Natural killer cell (primary cell): ENCODE measurements around the gene JAZF1. TPM values are rescaled to one million over a fixed set of nuclear protein-coding genes. Genes with fewer than 3 reads are reported as not detected.

Experiments
- ATAC-seq, 3 donors: fragments of 150-1000 bp in 2 of 3; fragments of 200-7000 bp in 1 of 3; cut with Tn5 transposase; 1 replicate in 1 of 3; 2 replicates in 2 of 3; pipeline ENCODE4 v1.10.0; 2021; ENCODE audit warnings: mild to moderate bottlenecking in 2 of 3, moderate library complexity in 2 of 3
- DNase-seq, 2 donors: peaks; one replicate each; pipeline versions ENCODE4 v3.0.0 to v3.0.0-alpha.2; 2013 to 2021; ENCODE audit warnings: mixed read lengths in 1 of 2
- H3K27ac ChIP-seq: one replicate; pipeline ENCODE4 v1.5.1; 2013; ENCODE audit warnings: mild to moderate bottlenecking, low read length
- H3K27me3 ChIP-seq: one replicate; pipeline ENCODE4 v1.6.1; 2013; ENCODE audit warnings: low read length; ENCODE audit not compliant: control insufficient read depth, insufficient read depth
- H3K36me3 ChIP-seq: one replicate; pipeline ENCODE4 v1.6.1; 2013; ENCODE audit warnings: low read length; ENCODE audit not compliant: control insufficient read depth, insufficient read depth
- H3K4me1 ChIP-seq: one replicate; pipeline ENCODE4 v1.6.1; 2013; ENCODE audit warnings: low read length; ENCODE audit not compliant: control insufficient read depth, insufficient read depth
- H3K4me3 ChIP-seq: one replicate; pipeline ENCODE4 v1.5.1; 2013; ENCODE audit warnings: low read length
- H3K9me3 ChIP-seq: one replicate; pipeline ENCODE4 v1.6.1; 2013; ENCODE audit warnings: low read length; ENCODE audit not compliant: control insufficient read depth, insufficient read depth
- H3K27ac Mint-ChIP-seq, 2 donors: one replicate each; pipeline ENCODE4 v1.8.0; 2022; ENCODE audit warnings: mild to moderate bottlenecking in 2 of 2, mixed read lengths in 2 of 2, moderate library complexity in 1 of 2
- H3K27me3 Mint-ChIP-seq, 2 donors: one replicate each; pipeline ENCODE4 v1.8.0; 2022; ENCODE audit warnings: low read depth in 2 of 2, mixed read lengths in 2 of 2
- H3K36me3 Mint-ChIP-seq: one replicate; pipeline ENCODE4 v1.8.0; 2022; ENCODE audit warnings: mixed read lengths
- H3K4me1 Mint-ChIP-seq, 2 donors: one replicate each; pipeline ENCODE4 v1.8.0; 2022; ENCODE audit warnings: mixed read lengths in 2 of 2
- H3K4me3 Mint-ChIP-seq: one replicate; pipeline ENCODE4 v1.8.0; 2022; ENCODE audit warnings: mild to moderate bottlenecking, moderate library complexity, mixed read lengths
- H3K9me3 Mint-ChIP-seq, 2 donors: one replicate each; pipeline ENCODE4 v1.8.0; 2022; ENCODE audit warnings: mixed read lengths in 2 of 2
- WGBS: methylation state at CpG from one replicate; pipeline ENCODE4 v1.1.7; 2013; ENCODE audit warnings: missing lambda C conversion rate; ENCODE audit not compliant: insufficient coverage; 5-methylcytosine and 5-hydroxymethylcytosine counted together
- intact Hi-C: fragments of 100-400 bp; cut with micrococcal nuclease; formaldehyde crosslinking; loops from one replicate; pipeline ENCODE4 v1.14.2; 2022
- total RNA-seq, 4 donors: library from RNA; stranded (reverse); fragments of 120-200 nt in 1 of 4; gene quantifications; one replicate each; pipeline versions ENCODE4 v1.2.3 to v1.2.4, GENCODE V29; 2013 to 2022
- TF ChIP-seq, protein P1 (sequence below): fragments of 200-600 bp; IDR thresholded peaks from one replicate; pipeline ENCODE4 v1.8.0; 2022; ENCODE audit warnings: antibody characterized with exemption

The JAZF1 gene
- total RNA-seq, 3 donors from 2014 or later (not counting 1 experiment from before 2014, with no cell fraction given): 82.5 to 89.7 (median 87.6) TPM

DNA sequence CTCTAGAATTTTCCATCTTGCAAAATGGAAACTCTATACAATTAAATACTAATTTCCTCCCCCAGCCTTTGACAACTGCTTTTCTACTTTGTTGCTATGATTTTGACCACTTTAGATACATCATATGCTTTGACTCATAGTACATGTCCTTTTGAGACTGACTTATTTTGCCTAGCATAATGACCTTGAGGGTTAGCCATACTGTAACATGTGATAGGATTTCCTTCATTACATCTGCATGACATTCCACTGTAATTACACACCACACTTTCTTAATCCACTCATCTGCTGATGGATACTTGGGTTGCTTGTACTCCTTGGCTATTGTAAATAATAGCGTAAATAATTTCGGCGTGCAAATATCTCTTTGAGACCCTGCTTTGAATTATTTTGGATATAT, 127.7 kb downstream of the JAZF1 start:
- Mint-ChIP-seq H3K4me3 (no peak overlapping the region), H3K27ac (peak overlapping the region in 1 of 2 donors; percentile 56), H3K4me1 (peaks cover 64% of the 10 kb centered on the region in 2 donors), H3K9me3 (no peaks in the 10 kb centered on the region), H3K36me3 (no peaks in the 10 kb centered on the region), H3K27me3 (no peaks in the 10 kb centered on the region)
- Histone ChIP-seq H3K27me3 (no peaks in the 10 kb centered on the region), H3K9me3 (no peaks in the 10 kb centered on the region), H3K36me3 (no peaks in the 10 kb centered on the region), H3K4me3 (no peak overlapping the region), H3K27ac (no peak overlapping the region), H3K4me1 (peaks cover 7% of the 10 kb centered on the region)
- intact Hi-C loops: no loop called here
- DNase-seq: no peak
- ATAC-seq: no peak
- TF ChIP-seq, protein P1, sequence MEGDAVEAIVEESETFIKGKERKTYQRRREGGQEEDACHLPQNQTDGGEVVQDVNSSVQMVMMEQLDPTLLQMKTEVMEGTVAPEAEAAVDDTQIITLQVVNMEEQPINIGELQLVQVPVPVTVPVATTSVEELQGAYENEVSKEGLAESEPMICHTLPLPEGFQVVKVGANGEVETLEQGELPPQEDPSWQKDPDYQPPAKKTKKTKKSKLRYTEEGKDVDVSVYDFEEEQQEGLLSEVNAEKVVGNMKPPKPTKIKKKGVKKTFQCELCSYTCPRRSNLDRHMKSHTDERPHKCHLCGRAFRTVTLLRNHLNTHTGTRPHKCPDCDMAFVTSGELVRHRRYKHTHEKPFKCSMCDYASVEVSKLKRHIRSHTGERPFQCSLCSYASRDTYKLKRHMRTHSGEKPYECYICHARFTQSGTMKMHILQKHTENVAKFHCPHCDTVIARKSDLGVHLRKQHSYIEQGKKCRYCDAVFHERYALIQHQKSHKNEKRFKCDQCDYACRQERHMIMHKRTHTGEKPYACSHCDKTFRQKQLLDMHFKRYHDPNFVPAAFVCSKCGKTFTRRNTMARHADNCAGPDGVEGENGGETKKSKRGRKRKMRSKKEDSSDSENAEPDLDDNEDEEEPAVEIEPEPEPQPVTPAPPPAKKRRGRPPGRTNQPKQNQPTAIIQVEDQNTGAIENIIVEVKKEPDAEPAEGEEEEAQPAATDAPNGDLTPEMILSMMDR: no peak
- WGBS: 100% methylated on average over 3 of the region's 3 CpGs

DNA sequence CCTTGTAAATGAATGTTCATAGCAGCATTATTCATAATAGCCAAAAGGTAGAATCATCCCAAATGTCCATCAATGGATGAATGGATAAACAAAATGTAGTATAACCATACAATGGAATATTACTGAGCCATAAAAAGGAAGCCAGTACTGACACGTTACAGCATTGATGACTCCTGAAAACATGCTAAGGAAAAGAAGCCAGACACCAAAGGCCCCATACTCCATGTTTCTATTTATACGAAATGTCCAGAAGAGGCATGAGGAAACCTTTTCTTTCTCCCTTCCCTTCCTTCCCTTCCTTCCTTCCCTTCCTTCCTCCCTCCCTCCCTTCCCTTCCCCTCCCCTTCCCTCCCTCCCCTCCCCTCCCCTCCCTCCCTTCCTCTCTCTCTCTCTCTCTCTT, 131.9 kb downstream of the JAZF1 start:
- Histone ChIP-seq H3K4me3 (no peak overlapping the region), H3K36me3 (no peaks in the 10 kb centered on the region), H3K4me1 (no peaks in the 10 kb centered on the region), H3K27me3 (no peaks in the 10 kb centered on the region), H3K9me3 (no peaks in the 10 kb centered on the region), H3K27ac (no peak overlapping the region)
- no peak for DNase-seq
- Mint-ChIP-seq H3K27me3 (no peaks in the 10 kb centered on the region), H3K4me1 (peaks cover 50 to 54% of the 10 kb centered on the region in 2 donors), H3K36me3 (no peaks in the 10 kb centered on the region), H3K9me3 (no peaks in the 10 kb centered on the region), H3K27ac (peak overlapping the region in 1 of 2 donors; percentile 38), H3K4me3 (no peak overlapping the region)
- no peak for ATAC-seq
- TF ChIP-seq, protein P1: no peak
- WGBS: 88% methylated on average over 2 of the region's 2 CpGs
- intact Hi-C loops: no loop called here

- no peak for ATAC-seq
Observed at GRCh38 chr7:28046035-28046434, 134.6 kb downstream of the JAZF1 start.

More at GRCh38 chr7:28046035-28046434, 134.6 kb downstream of the JAZF1 start:
- Mint-ChIP-seq H3K4me3 (no peak overlapping the region), H3K9me3 (no peaks in the 10 kb centered on the region), H3K27me3 (no peaks in the 10 kb centered on the region), H3K27ac (no peak overlapping the region), H3K36me3 (no peaks in the 10 kb centered on the region), H3K4me1 (peaks cover 49 to 50% of the 10 kb centered on the region in 2 donors)
- intact Hi-C loops: no loop called here
- H3K27ac ChIP-seq: no peak overlapping the region
- WGBS: 100% methylated on average over 2 of the region's 2 CpGs
- H3K36me3 ChIP-seq: no peaks in the 10 kb centered on the region
- H3K9me3 ChIP-seq: no peaks in the 10 kb centered on the region
- no peaks in the 10 kb centered on the region for H3K27me3 ChIP-seq
- TF ChIP-seq, protein P1: no peak
- no peak overlapping the region for H3K4me3 ChIP-seq
- DNase-seq: no peak
- no peaks in the 10 kb centered on the region for H3K4me1 ChIP-seq
